Smooth muscle cell of the brain vasculature (primary cell): ENCODE measurements around the gene DNAJC7.

Experiments
- DNase-seq: peaks from one replicate; pipeline ENCODE4 v3.0.0-alpha.2; 2012; ENCODE audit warnings: low read depth, low spot score

Gene DNAJC7

GRCh38 chr17:41975099-41976083 lies 41.8 kb downstream of the DNAJC7 start:
- no peak for DNase-seq

DNA sequence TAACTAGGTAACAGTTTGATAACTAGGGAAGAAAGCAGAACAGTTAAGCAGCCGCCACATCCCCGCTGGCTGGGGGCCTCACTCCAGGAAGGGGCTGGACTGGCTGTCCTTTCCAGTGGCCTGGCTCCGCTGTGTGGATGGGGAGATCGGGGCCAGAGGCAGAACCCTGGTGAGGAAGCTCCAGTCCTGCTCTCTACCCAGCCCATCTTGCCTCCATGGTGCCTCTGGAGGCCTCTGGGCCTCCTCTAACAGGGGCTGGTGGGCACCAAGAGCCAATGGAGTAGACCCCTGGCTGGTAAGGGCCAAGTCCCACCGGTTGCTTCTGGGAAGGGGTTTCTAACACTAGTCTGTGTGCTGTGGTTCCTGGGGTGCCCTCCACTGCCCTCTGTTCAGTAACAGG lies 42.6 kb downstream of the DNAJC7 start:
- no peak for DNase-seq

DNA sequence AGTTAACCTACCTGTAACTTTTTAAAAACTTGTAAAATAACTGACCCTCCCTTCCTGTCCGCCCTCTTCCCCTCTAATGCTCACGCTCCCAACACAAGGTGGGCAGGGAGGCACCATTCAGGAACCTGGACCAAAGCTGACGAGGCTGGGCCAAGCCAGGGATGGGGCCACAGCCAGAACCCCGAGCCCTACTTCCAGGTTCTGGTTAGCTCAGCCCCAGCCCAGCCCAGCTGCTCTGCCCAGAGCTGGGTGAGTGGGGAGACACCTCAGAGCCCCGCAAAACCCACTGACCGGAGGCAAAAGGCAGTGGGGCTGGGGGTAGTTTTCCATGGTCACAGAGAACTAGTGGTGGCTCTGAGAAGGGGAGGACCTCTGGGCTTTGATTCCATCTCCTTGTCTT lies 43.2 kb downstream of the DNAJC7 start:
- DNase-seq: no peak

DNA sequence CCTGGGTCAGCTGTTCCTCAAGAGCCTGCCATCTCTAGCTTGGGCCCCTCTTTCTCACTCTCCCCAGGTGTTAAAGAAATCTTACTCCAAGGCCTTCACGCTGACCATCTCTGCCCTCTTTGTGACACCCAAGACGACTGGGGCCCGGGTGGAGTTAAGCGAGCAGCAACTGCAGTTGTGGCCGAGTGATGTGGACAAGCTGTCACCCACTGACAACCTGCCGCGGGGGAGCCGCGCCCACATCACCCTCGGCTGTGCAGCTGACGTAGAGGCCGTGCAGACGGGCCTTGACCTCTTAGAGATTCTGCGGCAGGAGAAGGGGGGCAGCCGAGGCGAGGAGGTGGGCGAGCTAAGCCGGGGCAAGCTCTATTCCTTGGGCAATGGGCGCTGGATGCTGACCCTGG lies 43.8 kb downstream of the DNAJC7 start:
- no peak for DNase-seq

GRCh38 chr17:41972571-41973407 lies 44.5 kb downstream of the DNAJC7 start:
- DNase-seq: no peak

- no peak for DNase-seq
Measured at GRCh38 chr17:41971721-41972523, 45.3 kb downstream of the DNAJC7 start.

DNA sequence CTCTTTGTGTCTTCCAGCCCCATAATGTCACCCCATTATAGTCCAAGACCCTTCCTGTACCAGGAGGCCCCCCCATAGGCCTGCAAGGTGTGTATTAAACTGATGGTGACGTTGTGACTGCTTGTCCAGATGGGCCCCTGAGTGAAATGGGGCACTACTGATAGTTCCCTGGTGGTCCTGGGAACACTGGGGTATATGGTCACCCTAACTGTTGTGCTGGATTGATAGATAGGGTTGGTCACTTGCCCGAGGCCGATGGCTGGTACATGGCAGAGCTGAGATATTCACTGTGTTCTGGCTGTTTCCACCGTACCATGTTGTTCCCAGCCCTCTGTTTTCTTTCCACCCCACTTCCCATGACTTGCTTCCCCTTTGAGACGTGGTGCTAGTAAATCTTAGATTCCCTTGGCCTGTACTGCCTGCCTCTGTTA lies 46.3 kb downstream of the DNAJC7 start:
- DNase-seq: no peak

- DNase-seq: no peak
Measured at GRCh38 chr17:41968676-41969075, 48.6 kb downstream of the DNAJC7 start.

DNA sequence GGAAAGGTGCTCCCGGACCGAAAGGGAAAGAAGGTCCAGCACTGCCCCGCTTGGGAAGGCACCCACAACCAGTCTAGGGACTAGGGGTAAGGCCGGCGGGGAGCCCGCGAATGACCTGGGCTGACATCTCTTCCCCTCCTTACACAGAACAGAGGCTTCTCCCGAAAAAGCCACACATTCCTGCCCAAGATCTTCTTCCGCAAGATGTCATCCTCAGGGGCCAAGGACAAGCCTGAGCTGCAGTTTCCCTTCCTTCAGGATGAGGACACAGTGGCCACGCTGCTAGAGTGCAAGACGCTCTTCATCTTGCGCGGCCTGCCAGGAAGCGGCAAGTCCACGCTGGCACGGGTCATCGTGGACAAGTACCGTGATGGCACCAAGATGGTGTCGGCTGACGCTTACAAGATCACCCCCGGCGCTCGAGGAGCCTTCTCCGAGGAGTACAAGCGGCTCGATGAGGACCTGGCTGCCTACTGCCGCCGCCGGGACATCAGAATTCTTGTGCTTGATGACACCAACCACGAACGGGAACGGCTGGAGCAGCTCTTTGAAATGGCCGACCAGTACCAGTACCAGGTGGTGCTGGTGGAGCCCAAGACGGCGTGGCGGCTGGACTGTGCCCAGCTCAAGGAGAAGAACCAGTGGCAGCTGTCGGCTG lies 49.2 kb downstream of the DNAJC7 start:
- no peak for DNase-seq

DNA sequence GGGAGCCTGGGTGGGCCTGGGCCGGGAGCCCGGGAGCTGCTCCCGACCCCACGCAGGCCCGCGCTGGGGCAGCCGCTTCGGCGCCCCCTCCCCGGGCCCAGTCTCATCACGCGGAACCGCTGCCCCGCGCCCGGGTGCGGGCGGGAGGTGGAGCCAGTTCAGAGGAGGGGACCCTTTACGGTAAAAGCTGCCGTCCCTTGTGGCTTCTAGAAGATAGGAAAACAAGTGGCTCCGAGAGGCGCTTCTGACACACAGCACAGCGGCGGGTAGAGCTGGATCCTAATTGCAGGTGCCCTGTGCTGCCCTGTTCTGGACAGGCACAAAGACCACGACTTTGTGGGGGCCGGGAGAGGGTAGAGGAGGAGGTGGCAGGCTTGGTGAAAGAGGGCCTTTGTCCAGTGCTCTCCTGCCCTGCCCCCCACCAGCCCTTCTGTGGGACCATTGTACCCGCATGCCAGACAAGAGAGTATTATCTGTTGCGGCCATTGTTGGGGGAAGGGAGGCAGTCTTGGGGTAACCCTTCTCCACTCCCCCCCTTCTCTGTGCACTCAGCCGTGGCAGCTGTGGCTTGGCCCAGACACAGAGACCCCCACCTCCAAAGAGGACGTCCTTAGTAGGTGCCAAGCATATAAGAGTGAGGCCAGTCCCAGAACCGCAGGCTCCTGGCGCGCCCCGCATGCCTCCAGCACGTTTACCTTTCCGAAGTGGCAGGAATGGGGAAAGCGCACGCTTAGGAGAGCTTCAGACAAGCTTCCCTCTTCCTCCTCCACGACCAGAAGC lies 49.9 kb downstream of the DNAJC7 start:
- no peak for DNase-seq

DNA sequence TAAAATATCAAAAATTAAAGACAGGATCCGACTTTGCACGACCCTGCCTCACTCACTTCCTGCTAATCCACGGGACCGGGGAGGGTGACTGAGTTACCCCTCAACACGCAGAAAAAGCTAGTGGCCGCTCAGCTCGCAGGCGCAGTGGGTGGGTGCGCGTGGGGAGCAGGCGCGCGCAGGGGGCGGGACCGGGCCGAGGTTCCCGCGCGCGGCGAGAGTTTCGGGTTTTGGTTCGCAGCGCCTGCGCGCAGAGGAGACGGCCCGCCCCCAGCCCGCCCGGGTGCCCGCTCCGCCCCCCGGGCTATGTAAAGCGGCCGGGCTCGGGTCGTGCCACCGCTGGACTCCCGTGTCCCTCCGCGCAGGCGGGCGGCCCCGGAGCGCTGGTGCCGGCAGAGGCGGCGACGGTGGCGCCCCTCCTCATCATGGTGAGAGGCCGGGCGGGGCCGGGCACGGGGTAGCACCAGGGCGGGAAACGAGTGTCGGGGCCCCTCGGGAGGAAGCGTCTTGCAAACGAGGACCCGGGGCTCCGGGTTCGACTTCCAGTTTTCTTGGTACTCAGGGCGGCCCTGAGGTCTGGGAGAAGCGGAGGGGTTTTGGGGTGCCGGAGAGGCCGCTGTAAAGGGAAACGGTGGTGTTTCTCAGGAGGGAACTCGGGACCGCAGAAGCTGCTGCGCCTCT lies 50.6 kb downstream of the DNAJC7 start, which contains the start of gene CNP:
CNP (plus strand) TSS at position 333 of the 678 bp plus-strand sequence; CDS start at position 423, 90 bp downstream.
- DNase-seq: peak; percentile 79

DNA sequence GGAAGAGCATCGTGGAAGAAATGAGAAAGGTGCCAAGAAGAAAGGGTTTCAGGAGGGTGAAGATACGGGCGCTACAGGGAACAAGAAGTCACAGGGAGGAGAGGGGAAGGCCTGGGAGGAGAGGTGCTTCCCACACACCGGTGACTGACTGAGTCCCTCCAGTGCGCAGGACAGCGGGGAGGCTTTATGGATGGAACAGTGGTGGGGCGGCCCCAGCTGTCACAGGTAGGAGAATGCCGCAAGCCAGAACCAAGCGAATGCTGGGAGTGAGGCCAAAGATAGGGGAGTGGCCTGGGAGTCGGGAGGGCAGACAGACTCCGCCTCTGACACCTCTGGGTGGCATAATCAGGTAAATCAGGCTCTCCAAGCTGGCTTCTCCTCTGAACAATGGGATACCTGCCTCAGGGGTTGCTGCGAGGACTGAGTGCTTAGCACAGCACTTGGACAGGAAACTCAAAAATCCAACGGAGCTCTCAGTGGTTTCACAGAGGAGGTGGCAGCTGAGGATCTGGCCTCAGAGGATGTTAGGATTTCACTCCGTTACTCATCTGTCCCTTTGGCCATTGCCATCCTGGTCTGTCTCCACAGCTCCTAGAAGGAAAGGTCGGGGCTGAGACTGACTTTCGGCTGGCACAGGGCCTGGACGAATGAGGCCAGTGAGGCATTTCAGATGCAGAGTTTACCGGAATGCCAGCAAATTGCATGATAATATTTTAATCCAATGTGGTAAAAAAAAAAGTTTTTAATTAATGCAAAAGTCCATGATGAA lies 51.4 kb downstream of the DNAJC7 start:
- DNase-seq: no peak

GRCh38 chr17:41962768-41963434 lies 54.3 kb downstream of the DNAJC7 start:
- DNase-seq: no peak

- no peak for DNase-seq
Measured at GRCh38 chr17:41962111-41962510, 55.1 kb downstream of the DNAJC7 start.

DNA sequence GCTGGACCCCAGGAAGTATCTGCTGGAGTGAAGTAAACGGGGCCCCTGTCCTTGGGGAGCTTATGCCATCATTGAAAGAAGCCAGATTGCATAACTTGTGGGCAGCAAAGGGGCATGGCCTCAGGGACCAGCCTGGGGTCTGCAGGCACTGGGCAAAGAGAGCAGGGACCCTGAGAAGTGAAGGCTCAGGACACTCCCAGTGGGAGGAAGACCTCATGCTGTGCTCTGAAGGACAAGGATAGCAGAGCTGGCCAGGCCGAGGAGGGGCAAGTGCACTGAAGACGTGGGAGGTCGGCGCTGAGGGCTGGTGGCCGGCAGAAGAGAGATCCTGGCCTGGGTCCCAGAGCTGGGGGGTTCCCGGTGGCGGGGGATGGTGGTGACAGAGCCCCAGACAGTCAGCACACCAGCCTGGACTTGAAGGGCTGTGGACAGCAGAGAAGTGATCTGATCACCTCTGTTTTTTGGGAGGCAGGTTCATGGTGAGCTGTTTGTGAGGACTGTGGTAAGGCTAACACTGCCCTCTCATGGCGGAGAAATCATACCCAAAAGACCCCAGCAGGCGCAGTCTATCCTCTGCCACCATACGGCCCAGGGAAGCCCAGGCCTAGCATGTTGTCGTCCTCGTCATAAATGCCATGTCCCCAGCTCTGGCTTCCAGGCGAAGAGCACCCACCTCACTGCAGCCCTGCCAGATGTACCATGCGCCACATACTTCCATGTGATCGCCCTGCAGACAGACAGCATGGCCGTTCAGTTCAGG lies 57.7 kb downstream of the DNAJC7 start:
- DNase-seq: no peak

- DNase-seq: no peak
Measured at GRCh38 chr17:41959030-41959335, 58.3 kb downstream of the DNAJC7 start.

- no peak for DNase-seq
Measured at GRCh38 chr17:41957869-41958439, 59.3 kb downstream of the DNAJC7 start.
